ENCODE results near the gene FHAD1.
A peak's percentile ranks its signal among the peaks of the same experiment; 100 is the strongest.
"Not testable (repeated sequence)": the region's sequence is repeated elsewhere in the genome, so short reads cannot be mapped to it uniquely, and the experiment has no call there.

FHAD1 gene

DNA sequence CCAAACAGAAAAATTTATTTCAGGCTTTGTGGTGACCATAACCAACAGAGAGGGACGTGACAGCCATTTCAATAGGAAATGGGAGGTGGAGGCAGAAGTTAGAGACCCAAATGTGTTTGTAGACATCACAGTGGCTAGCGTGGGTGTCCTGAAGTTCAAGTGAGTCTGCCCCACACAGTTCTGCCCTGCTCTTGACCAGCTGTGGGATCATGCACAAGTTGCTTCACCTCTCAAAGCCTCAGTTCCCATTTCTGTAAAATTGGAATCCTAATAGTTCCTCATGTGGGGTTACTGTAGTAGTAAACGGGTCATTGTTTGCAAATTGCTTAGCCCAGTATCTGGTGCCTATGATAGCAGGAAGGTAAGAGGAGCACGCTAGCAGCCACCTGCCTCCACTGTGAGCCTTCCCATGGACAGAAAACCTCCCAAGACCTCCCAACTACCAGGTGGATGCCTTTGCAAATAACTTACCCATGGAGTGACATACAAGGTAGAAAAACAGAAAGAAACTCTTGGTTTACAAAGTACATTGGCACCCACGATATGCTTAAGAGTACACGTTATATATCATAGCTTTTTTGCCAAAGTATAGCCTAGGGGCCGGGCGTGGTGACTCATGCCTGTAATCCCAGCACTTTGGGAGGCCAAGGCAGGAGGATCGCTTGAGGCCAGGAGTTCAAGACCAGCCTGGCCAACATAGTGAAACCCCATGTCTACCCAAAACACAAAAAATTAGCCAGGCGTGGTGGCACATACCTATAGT is 29.1 kb downstream of the FHAD1 start:
- no peak for DNase-seq

DNA sequence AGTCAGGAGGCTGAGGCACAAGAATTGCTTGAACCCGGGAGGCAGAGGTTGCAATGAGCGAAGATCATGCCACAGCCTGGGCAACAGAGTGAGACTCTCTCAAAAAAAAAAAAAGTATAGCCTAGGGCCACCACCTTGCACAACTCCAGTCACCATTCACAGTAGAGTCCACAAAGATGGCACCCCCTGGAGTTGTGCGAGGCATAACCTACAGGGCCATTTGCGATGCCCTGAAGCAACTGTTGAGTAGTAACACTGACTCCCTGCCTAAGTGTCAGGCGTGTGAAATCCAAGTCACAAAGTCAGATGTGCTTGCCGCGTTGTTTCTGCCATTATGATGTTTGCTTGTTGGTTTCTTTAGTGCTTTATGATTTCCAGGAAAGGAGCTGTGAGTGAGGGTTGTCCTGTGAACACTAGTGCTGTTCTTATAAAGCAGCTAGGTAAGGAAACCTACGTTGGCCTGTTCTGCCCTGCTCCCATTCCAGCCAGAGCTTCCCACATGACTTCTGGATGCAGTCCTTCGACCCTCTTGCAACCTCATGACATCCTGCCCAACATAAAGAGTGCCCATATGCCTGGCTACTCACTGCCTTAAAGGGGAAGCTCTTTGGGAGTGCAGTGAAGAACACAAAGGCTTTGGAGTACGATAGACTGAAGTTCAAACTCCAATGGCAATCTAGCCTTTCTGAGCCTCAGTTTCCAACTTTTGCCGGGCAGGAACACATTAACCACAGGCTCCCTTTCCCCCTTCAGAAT is 29.8 kb downstream of the FHAD1 start:
- DNase-seq: no peak

DNA sequence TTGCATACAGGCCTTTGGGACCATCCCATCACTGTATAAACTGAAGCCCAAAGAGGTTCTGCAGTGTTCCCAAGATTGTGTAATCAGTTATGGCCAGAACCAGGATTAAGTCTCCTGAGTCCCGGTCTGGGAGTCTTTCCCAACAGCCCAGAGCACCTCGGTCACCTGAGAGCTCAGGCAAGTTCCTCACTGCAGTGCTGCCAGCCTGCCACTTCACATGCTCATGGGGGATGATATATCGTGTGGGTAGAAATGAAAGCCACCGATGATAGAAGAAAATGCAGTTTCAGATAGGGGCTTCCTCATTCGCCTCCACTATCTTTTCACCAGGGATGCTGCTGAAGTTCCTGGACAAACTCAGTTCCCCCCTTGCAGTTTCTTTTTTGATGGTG is 30.4 kb downstream of the FHAD1 start:
- no peak for DNase-seq

DNA sequence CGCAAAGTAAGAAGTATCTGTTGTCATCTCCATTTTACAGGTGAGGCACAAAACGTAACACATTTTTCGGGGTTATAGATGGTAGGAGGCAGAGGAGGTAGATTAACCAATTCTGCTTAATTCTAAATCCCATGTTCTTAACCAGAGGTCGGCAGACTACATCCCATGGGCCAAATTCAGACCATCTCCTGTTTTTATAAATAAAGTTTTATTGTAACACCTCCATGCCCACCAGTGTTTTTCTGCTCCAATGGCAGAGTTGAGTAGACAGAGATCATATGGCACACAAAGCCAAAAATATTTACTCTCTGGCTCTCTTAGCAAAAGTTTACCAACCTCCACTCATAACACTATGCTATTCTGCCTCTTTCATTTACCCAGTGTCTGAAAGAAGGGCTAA is 30.9 kb downstream of the FHAD1 start:
- no peak for DNase-seq

DNA sequence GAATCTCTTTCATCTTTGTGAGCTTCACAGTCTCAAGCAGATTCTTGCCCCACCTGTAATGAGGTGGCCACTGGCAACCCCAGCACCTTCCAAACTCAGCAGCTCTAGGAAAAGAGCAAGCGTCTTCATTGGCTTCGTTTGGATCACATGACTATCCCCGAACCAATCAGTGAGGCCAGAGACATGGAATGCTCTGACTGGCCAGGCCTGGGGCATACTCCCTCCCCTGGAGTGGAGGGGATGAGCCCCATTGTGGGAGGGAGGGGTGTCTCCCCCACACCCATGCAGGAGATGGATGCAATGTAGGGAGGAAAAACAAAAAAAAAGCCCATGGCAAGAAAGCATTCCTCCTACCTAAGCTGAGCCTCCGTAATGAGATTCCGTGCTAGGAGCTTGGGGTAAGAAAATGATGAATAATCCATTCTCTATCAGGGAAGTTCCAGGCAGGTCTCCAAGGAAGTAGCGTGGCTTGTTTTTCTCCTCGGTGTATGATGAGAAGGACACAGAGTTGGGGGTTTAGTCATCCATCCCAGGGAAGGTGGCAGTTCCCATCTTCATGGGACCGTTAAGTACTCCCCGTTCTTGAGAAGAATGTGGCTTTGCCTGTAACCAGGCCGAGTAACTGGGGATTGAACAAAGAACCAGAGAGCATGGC is 32.7 kb downstream of the FHAD1 start:
- DNase-seq: peak in 2 of 56 donors; percentile 8 to 44

DNA sequence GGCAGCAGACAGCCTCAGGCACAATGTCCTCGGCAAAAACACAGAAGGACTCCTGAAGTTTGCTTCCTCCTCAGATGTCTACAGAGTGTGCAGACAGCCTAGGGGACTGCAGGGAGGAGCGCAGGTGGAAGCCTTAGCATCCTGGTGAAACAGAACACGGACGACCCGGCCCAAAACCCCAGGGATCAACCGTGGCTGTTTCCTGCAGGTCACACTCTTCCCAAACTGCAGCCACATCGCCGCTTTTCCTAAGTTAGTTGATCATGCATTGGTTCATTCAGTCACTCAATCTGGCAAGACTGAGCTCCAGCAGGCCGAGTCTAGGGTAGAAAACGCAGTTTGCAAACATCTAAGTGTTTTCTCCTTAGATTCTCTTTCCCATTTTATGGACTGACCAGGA is 33.4 kb downstream of the FHAD1 start:
- DNase-seq: no peak

DNA sequence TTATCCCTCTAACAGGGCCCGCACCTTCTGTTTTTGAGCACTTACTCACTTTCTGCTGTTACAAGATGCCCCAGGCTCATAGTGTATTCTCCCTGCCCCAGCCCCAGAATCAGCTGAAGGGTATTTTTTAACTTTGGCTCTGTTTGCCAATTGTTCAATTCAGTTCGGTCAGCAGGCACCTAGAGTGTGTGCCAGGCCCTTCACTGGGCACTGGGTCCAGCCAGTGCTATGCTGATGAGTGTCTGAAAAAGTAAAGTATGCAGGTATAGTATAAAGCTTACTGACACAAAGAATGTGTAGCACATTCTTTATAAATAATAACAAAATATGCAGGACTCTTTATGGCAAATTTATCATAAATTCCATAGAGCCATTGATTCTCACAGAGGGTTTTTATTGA is 35.0 kb downstream of the FHAD1 start:
- DNase-seq: no peak

DNA sequence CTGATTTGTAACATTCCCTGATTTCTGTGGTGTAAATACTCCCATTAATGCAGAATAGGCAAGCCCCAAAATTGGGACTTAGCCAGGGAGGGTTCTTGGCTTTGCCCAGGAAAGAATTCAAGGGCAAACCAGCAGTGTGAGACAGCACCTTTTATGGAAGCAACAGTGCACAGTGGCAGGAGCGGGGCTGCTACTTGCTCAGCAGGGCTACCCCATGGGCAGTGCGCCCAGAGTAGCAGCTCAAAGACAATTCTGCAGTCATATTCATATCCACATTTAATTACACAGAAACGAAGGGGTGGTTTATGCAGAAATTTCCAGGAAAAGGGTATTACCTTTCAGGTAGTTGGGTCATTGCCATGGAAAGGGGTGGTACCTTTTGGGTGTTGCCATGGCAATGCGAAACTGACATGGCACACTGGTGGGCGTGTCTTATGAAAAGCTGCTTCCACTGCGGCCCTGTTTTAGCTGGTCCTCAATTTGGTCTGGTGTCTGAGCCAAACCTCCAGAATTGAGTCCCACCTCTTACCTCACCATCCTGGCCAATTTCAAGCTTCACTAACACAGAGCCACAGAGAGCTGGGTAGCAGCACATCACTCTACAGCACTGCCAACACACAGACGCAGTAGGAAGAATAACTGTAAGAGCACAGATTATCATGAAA is 35.9 kb downstream of the FHAD1 start:
- DNase-seq: peak in 1 of 56 donors; percentile 21

DNA sequence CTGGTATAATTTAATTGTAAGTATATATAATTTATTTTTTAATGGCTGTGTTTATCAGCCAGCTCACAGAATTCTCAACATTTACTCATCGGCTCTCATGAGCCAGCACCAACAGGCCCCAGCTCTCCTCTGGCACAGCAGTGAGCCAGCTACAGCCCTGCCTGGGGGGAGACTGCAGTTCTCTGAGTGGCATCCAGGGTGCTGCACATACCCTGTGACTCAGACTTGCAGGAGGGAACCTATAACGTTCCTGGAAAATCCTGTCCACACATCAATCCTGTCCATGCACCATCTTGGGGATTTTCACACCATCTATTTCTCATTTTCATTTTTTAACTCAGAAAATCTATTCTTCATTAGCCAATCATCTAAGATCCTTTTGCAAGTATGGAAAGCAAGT is 36.5 kb downstream of the FHAD1 start:
- DNase-seq: no peak

DNA sequence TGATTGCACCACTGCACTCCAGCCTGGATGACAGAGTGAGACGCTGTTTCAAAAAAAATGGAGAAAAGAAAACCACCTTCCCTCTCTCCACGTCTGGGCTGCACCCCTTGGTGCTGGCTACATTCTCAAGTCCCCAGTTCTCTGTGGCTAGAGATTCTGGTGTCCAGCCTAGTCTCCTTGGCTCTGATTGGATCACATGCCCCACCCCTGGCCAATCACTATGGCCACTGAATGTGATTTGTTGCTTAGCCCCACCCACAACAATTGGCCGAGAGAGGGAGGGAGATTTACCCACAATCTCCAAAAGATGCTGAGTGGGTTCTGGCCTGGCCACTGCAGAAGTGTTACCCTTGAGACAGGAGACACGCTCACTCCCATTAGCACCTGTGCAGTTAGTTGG is 39.4 kb downstream of the FHAD1 start:
- DNase-seq: no peak

DNA sequence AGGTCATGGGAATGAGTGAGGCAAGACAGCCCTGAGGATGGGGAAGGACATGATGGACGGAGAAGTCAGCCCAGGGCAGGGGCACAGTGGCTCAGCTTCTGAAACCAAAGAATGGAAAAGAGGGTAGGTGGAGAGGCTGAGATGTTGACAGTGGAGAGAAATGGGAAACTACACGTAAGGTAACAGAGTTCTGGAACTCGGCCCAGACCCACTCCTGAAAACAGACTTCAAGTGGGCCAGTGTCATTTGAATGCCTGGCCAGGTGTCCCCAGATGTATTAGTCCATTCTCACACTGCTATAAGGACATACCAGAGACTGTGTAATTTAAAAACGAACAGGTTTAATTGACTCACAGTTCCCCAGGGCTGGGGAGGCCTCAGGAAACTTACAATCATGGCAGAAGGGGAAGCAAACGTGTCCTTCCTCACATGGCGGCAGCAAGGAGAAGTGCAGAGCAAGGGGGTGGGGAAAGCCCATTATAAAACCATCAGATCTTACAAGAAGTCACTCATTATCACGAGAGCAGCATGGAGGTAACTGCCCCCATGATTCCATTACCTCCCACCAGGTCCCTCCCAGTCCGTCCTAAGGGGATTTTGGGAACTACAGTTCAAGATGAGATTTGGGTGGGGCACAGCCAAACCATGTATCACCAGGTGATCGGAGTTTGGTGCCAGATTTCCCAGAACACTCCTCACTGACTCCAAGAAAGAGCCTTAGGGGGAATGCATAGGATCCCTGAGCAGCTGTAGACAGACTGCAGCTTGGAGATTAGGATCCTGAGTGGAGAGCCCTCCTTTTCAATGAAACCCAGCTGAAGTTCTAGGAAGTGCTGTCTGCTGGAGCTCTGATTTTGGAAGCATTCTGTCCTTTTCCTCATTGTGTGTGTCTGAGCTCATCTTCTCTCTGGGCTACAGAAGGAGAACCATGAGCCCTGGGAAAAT is 40.3 kb downstream of the FHAD1 start:
- DNase-seq: no peak

DNA sequence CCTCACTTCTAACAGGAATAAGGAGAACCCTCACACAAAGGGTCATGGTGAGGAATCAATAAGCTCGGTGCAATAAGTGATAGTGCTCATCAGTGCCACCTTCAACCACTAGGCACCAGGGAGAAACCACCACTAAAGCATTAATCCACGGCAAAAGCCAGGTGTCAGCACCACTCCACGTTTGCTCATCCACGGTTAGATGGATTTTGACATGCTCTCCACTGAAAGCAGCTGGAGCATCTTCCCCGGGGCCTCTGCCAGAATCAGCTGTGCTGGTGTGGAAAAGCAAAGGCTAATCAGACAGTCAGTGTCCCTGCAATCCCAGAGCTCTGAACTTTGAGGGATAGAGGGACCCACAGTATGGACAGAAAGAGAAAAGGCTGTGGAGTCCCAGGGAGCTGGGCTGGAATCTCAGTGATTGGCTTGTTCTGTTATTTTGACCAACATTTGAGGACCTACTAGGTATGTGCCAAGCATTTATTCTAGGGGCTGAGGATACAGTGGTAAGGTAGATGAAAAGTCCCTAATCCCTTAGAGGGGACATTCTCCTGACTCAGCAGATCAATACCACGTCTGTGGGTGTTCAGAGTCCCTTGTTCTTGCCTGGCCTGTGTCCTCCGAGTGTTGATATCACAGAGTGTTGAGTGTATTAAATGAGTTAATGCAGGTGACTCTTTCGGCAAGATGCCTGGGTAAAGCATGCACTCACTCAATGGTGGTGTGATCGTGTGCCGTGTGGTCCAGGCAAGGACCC is 41.3 kb downstream of the FHAD1 start:
- DNase-seq: no peak

DNA sequence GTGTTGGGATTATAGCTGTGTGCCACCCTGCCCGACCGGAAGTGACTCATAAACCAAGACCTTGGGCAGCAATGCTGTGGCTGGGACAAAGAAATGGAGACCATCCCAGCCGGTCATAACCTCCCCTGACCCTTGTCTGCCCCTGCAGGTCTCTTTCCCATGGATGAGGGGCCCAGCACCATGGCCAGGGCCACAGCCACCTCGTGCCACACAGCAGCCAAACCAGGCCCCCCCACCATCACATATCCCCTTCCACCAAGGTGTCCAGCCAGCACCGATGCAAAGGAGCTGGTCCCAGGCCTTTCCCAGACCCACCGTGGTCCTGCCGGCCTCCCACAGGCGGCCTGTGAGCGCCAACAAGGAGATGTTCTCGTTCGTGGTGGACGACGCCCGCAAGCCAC is 42.2 kb downstream of the FHAD1 start:
- no peak for DNase-seq

DNA sequence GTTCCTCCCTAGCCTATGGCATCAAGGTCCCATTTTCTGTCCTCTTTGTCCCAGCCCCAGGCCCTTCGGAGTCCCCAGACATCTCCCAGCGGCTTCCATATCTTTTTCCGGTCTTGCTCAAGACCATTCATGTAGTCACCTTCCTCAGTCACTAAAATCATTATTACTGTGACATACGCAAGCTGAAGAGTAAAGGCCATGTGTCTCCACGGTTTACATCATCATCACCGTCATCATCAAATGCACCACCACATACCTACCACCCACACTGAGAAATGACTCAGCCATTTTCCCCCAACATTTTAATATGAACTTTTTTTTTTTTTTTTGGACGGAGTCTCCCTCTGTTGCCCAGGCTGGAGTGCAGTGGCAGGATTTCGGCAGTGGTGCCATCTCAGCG is 43.4 kb downstream of the FHAD1 start:
- no peak for DNase-seq

DNA sequence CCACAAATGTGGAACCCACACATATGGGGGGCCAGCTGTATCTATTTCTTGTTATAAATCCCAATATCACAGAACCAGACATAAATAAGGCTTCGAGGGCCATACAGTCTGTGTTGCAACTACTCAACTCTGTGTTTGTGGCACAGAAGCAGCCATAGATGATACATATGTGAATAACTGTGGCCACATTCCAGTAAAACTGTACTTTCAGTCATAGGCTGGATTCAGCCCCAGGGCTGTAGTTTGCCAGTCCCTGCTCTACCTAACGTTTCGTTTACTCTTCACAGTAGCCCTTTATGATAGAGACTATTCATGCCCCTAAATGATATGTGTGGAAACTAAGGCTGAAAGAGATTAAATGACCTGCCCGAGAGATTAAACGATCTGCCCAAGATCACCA is 48.7 kb downstream of the FHAD1 start:
- no peak for DNase-seq

DNA sequence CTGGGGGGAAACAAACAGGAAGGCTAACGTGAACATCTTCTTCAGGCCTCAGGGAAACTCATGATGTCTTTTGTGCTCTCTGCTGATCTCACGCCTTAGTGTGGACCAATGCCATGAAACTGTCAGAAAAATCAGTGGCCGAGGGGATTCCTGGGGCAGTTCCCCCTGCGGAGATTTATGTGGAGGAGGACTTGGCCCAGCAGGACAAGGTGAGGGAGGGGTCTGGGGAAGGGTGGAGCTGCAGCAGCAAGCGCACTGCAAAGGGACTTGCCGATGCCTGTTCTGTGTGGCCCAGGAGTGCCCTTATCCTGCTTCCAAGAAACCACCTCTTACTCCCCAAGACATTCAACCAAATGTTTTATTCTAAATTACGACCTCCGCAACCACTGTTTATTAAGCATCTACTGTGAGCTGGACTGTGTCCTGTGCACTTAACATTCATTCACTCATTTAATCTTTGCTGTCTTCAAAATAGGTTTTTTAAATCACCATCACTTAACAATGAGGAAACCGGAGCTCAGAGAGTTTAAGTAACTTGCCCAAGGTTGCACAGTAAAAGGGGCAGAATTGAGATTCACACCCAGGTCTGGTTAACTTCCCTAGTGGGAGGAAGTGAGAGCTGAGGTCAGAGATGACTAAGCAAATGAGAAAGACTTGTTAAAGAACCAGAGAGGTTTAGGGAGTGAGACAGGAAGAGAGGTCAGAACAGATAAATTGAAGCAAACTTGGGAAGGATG is 49.7 kb downstream of the FHAD1 start:
- no peak for DNase-seq

DNA sequence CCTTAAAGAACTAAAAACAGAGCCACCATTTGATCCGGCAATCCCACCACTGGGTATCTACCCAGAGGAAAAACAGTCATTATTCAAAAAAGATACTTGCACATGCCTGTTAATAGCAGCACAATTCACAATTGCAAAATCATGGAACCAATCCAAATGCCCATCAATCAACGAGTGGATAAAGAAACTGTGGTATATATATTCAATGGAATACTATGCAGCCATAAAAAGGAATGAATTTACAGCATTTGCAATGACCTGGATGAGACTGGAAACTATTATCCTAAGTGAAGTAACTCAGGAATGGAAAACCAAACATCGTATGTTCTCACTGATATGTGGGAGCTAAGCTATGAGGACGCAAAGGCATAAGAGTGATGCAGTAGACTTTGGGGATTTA is 51.0 kb downstream of the FHAD1 start:
- DNase-seq: not testable (repeated sequence)

DNA sequence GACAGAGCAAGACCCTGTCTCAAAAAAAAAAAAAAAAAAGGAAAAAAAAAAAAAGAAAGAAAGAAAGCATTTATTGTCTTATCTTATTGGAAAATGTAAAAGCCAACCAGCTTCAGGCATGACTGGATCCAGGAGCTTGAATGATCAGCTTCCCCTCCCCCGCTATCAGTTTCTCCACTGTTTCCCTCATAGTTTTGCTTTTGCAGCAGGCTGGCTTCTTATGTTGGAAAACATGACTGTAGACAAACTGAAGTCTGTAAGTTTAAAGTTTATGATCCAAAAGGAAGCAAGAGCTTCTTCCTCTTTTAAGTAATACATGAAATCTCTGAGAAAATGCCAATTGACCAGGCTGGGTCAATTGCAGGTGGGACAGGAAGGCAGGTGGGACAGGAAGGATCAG is 52.2 kb downstream of the FHAD1 start:
- no peak for DNase-seq

DNA sequence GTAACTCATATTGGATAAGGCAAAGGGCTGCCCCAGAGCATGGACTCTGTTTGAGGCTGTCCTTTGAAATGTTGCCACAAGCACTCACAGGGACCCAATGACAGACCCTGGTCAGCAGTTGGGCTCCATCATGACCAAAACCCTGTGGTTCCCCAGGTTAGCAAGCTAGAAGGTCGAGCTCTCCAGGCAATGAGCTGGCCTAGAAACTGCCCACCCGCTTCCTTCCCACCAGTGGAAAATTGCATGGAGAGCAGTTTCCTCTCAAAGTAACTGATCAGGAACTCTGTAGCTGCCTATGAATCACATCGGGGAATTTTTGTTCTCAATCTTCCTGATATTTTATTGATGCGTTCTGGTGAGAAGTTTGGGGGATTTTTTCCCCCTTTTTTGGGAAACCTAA is 52.8 kb downstream of the FHAD1 start:
- DNase-seq: no peak

Data from nucleus accumbens (tissue), 56 donors.